ENCODE data around the gene TCF19.
"Not testable (repeated sequence)": the region's sequence is repeated elsewhere in the genome, so short reads cannot be mapped to it uniquely, and the experiment has no call there.

The TCF19 gene

GRCh38 chr6:31162463-31163165 is 4.2 kb downstream of the TCF19 start:
- no peak for DNase-seq (ENCODE audit: low read depth)

- no peak for DNase-seq (ENCODE audit: low read depth)
These were observed 5.5 kb downstream of the TCF19 start for GRCh38 chr6:31163922-31164321.

- DNase-seq (ENCODE audit: low read depth) = not testable (repeated sequence)
These were observed 6.2 kb downstream of the TCF19 start for GRCh38 chr6:31164475-31165063.

GRCh38 chr6:31165064-31165832 is 6.9 kb downstream of the TCF19 start:
- DNase-seq (ENCODE audit: low read depth) = not testable (repeated sequence)

GRCh38 chr6:31165986-31166385 is 7.6 kb downstream of the TCF19 start:
- DNase-seq (ENCODE audit: low read depth) = no peak

GRCh38 chr6:31168606-31169005 is 10.2 kb downstream of the TCF19 start:
- no peak for DNase-seq (ENCODE audit: low read depth)

- no peak for DNase-seq (ENCODE audit: low read depth)
These were observed 10.9 kb downstream of the TCF19 start for GRCh38 chr6:31169123-31169857.

- not testable (repeated sequence) for DNase-seq (ENCODE audit: low read depth)
These were observed 11.6 kb downstream of the TCF19 start for GRCh38 chr6:31169858-31170599.

GRCh38 chr6:31170600-31170881 is 12.2 kb downstream of the TCF19 start, which contains the start of gene POU5F1:
Gene POU5F1 (minus strand): TSS chr6:31170682. CDS start chr6:31170620, 62 bp downstream.
- DNase-seq (ENCODE audit: low read depth) = no peak

- DNase-seq (ENCODE audit: low read depth) = no peak
These were observed 12.7 kb downstream of the TCF19 start for GRCh38 chr6:31170987-31171671.

GRCh38 chr6:31171931-31172905 is 13.8 kb downstream of the TCF19 start:
- no peak for DNase-seq (ENCODE audit: low read depth)

GRCh38 chr6:31172973-31173384 is 14.6 kb downstream of the TCF19 start:
- DNase-seq (ENCODE audit: low read depth) = no peak

- DNase-seq (ENCODE audit: low read depth) = no peak
These were observed 15.0 kb downstream of the TCF19 start for GRCh38 chr6:31173406-31173805.

GRCh38 chr6:31174378-31174777 is 16.0 kb downstream of the TCF19 start:
- no peak for DNase-seq (ENCODE audit: low read depth)

- DNase-seq (ENCODE audit: low read depth) = no peak
These were observed 17.6 kb downstream of the TCF19 start for GRCh38 chr6:31175971-31176370.

- DNase-seq (ENCODE audit: low read depth) = no peak
These were observed 20.0 kb downstream of the TCF19 start for GRCh38 chr6:31178143-31179041.

GRCh38 chr6:31179042-31179386 is 20.6 kb downstream of the TCF19 start:
- DNase-seq (ENCODE audit: low read depth) = no peak

- no peak for DNase-seq (ENCODE audit: low read depth)
These were observed 21.5 kb downstream of the TCF19 start for GRCh38 chr6:31179896-31180295.

GRCh38 chr6:31180500-31180899 is 22.1 kb downstream of the TCF19 start:
- no peak for DNase-seq (ENCODE audit: low read depth)

Data from activated gamma-delta T cell treated with anti-CD3 and anti-CD28 coated beads, Interleukin-2, amount 50 U/mL, for 16 hours (primary cell).